Adipose tissue (tissue), 3 donors: ENCODE measurements around the gene OR10H1. TPM values are rescaled to one million over a fixed set of nuclear protein-coding genes. Genes with fewer than 3 reads are reported as not detected.
"Not testable (repeated sequence)": the region's sequence is repeated elsewhere in the genome, so short reads cannot be mapped to it uniquely, and the experiment has no call there.

Experiments
- H3K27ac ChIP-seq: one replicate; pipeline ENCODE4 v1.5.1; 2013; ENCODE audit warnings: low read depth, low read length
- WGBS, 3 donors: extraction: QIAGEN DNeasy Blood & Tissue Kit; methylation state at CpG; one replicate each; pipeline ENCODE4 v1.1.7; 2013; 5-methylcytosine and 5-hydroxymethylcytosine counted together
- polyA plus RNA-seq, 3 donors: library from polyadenylated mRNA; stranded (reverse); fragments of 200-250 nt; gene quantifications; one replicate each; pipeline ENCODE4 v1.2.3, GENCODE V29; 2013
- donor health status: healthy with polysubstance abuse.
- donor health status: Bipolar disorder and iron deficiency.
- donor health status: healthy.

The OR10H1 gene
- polyA plus RNA-seq, 3 donors = not detected

- 82 to 88% (median 84%) methylated on average over 7 of the region's 7 CpGs for WGBS, 3 donors
- peak overlapping the region; percentile 19 for H3K27ac ChIP-seq
These were observed 34.6 kb downstream of the OR10H1 start for GRCh38 chr19:15780610-15781418.

GRCh38 chr19:15779756-15780476, 35.5 kb downstream of the OR10H1 start:
- 16 to 29% (median 17%) methylated on average over 9 to 10 of the region's 10 CpGs for WGBS, 3 donors
- peak overlapping the region; percentile 19 for H3K27ac ChIP-seq

GRCh38 chr19:15776991-15777970, 38.2 kb downstream of the OR10H1 start:
- WGBS, 3 donors = 47 to 56% (median 49%) methylated on average over 9 of the region's 9 CpGs
- H3K27ac ChIP-seq = no peak overlapping the region

GRCh38 chr19:15776264-15776663, 39.2 kb downstream of the OR10H1 start:
- no peak overlapping the region for H3K27ac ChIP-seq
- 86 to 95% (median 94%) methylated on average over 4 of the region's 4 CpGs for WGBS, 3 donors

GRCh38 chr19:15775249-15775648, 40.2 kb downstream of the OR10H1 start:
- WGBS, 3 donors = 53 to 72% (median 67%) methylated on average over 2 of the region's 2 CpGs
- H3K27ac ChIP-seq = no peak overlapping the region

GRCh38 chr19:15774159-15774558, 41.3 kb downstream of the OR10H1 start:
- H3K27ac ChIP-seq = not testable (repeated sequence)
- WGBS, 3 donors = 58 to 70% (median 67%) methylated on average over 3 of the region's 3 CpGs

- 31 to 35% (median 35%) methylated on average over 6 of the region's 6 CpGs for WGBS, 3 donors
- no peak overlapping the region for H3K27ac ChIP-seq
These were observed 45.9 kb downstream of the OR10H1 start for GRCh38 chr19:15769586-15769985.

GRCh38 chr19:15759962-15760565, 55.4 kb downstream of the OR10H1 start:
- 33 to 38% (median 34%) methylated on average over 27 to 28 of the region's 28 CpGs for WGBS, 3 donors
- H3K27ac ChIP-seq = no peak overlapping the region

- WGBS, 3 donors = 53 to 59% (median 58%) methylated on average over 2 of the region's 2 CpGs
- no peak overlapping the region for H3K27ac ChIP-seq
These were observed 57.1 kb downstream of the OR10H1 start for GRCh38 chr19:15758379-15758778.

Other genes with a start within 250 kb of the OR10H1 start
- not detected for gene CYP4F8, start 200.4 kb downstream of the OR10H1 start, polyA plus RNA-seq
- gene CYP4F3, start 174.8 kb downstream of the OR10H1 start, polyA plus RNA-seq = under 1 TPM; 0.06 to 0.51 (median 0.34) TPM
- gene CYP4F12, start 142.6 kb downstream of the OR10H1 start, polyA plus RNA-seq = 10 to 100 TPM in 1 of 3 donors, 1 to 10 TPM in 2; 1.2 to 17.7 (median 9.1) TPM
- not detected for gene OR10H2, start 87.6 kb downstream of the OR10H1 start, polyA plus RNA-seq
- not detected for gene OR10H3, start 77.7 kb downstream of the OR10H1 start, polyA plus RNA-seq
- under 1 TPM in 1 of 3 donors, not detected in 2; 0.11 TPM for gene OR10H5, start 28.0 kb downstream of the OR10H1 start, polyA plus RNA-seq
- gene CYP4F2, start 82.4 kb upstream of the OR10H1 start, polyA plus RNA-seq = under 1 TPM in 1 of 3 donors, not detected in 2; 0.08 TPM
- under 1 TPM; 0.18 to 0.34 (median 0.22) TPM for gene CYP4F11, start 118.9 kb upstream of the OR10H1 start, polyA plus RNA-seq
- gene OR10H4, start 133.3 kb upstream of the OR10H1 start, polyA plus RNA-seq = not detected